ENCODE measurements around the gene USP13.

The USP13 gene

GRCh38 chr3:179715582-179715981 lies 62.7 kb downstream of the USP13 start:
- no peak overlapping the region for H3K4me3 ChIP-seq (ENCODE audit: low read length)
- no peak for DNase-seq (ENCODE audit: low read depth)
- no peak for TF ChIP-seq CTCF (conservative IDR thresholded peaks at IDR 0.05; ENCODE audit: low read depth, low read length)

- no peak for DNase-seq (ENCODE audit: low read depth)
- no peak overlapping the region for H3K4me3 ChIP-seq (ENCODE audit: low read length)
- no peak for TF ChIP-seq CTCF (conservative IDR thresholded peaks at IDR 0.05; ENCODE audit: low read depth, low read length)
Observed at GRCh38 chr3:179716226-179716625, 63.4 kb downstream of the USP13 start.

- TF ChIP-seq CTCF (conservative IDR thresholded peaks at IDR 0.05; ENCODE audit: low read depth, low read length): no peak
Observed at GRCh38 chr3:179716811-179717210, 64.0 kb downstream of the USP13 start.

GRCh38 chr3:179717219-179717618 lies 64.4 kb downstream of the USP13 start:
- DNase-seq (ENCODE audit: low read depth): no peak
- H3K4me3 ChIP-seq (ENCODE audit: low read length): no peak overlapping the region
- no peak for TF ChIP-seq CTCF (conservative IDR thresholded peaks at IDR 0.05; ENCODE audit: low read depth, low read length)

More at GRCh38 chr3:179716811-179717210, 64.0 kb downstream of the USP13 start:
- no peak overlapping the region for H3K4me3 ChIP-seq (ENCODE audit: low read length)
- DNase-seq (ENCODE audit: low read depth): no peak

GRCh38 chr3:179719048-179719734 lies 66.4 kb downstream of the USP13 start:
- DNase-seq (ENCODE audit: low read depth): no peak
- no peak for TF ChIP-seq CTCF (conservative IDR thresholded peaks at IDR 0.05; ENCODE audit: low read depth, low read length)
- no peak overlapping the region for H3K4me3 ChIP-seq (ENCODE audit: low read length)

- no peak for TF ChIP-seq CTCF (conservative IDR thresholded peaks at IDR 0.05; ENCODE audit: low read depth, low read length)
- H3K4me3 ChIP-seq (ENCODE audit: low read length): no peak overlapping the region
- no peak for DNase-seq (ENCODE audit: low read depth)
Observed at GRCh38 chr3:179720196-179720595, 67.4 kb downstream of the USP13 start.

GRCh38 chr3:179723617-179724016 lies 70.8 kb downstream of the USP13 start:
- no peak overlapping the region for H3K4me3 ChIP-seq (ENCODE audit: low read length)
- no peak for TF ChIP-seq CTCF (conservative IDR thresholded peaks at IDR 0.05; ENCODE audit: low read depth, low read length)
- no peak for DNase-seq (ENCODE audit: low read depth)

Data from retinal pigment epithelial cell (primary cell).